Measurements from ENCODE around the gene COG8. TPM values are rescaled to one million over a fixed set of nuclear protein-coding genes. Genes with fewer than 3 reads are reported as not detected.

The COG8 gene
- total and polyA plus RNA-seq, 2 of the 8 experiments (the other 6 are each of a cell fraction or from before 2014, with no cell fraction given) = 49.1 to 55.6 TPM

GRCh38 chr16:69348222-69348621, 8.9 kb upstream of the COG8 start (continued):
- TF ChIP-seq BCL11A (IDR thresholded peaks at IDR 0.05; ENCODE audit: low read depth in 2 of 2, low read length in 2 of 2) (no peak), SRF (IDR thresholded peaks at IDR 0.05; ENCODE audit: low read depth, low read length) (no peak), HDAC6 (IDR thresholded peaks at IDR 0.05; ENCODE audit: low read depth, low read length) (no peak), MAFK (IDR thresholded peaks at IDR 0.05; ENCODE audit: low read depth, low read length) (no peak)
